NCI-H460 (cell line): Measurements from ENCODE around the gene SLC29A1. TPM values are rescaled to one million over a fixed set of nuclear protein-coding genes. Genes with fewer than 3 reads are reported as not detected.
"Not testable (repeated sequence)": the region's sequence is repeated elsewhere in the genome, so short reads cannot be mapped to it uniquely, and the experiment has no call there.

Experiments
- DNase-seq: peaks from one replicate; pipeline ENCODE4 v3.0.0-alpha.2; 2016; ENCODE audit warnings: low read depth; ENCODE audit errors: extremely low read depth
- total RNA-seq: library from RNA; depleted of rRNA; stranded (reverse); fragments of >200 nt; shearing (Covaris generic); gene quantifications from 2 replicates; pipeline ENCODE4 v1.2.3, GENCODE V29; 2014

The SLC29A1 gene
- total RNA-seq, 1 experiment from 2014 or later = 13.4 TPM

DNA sequence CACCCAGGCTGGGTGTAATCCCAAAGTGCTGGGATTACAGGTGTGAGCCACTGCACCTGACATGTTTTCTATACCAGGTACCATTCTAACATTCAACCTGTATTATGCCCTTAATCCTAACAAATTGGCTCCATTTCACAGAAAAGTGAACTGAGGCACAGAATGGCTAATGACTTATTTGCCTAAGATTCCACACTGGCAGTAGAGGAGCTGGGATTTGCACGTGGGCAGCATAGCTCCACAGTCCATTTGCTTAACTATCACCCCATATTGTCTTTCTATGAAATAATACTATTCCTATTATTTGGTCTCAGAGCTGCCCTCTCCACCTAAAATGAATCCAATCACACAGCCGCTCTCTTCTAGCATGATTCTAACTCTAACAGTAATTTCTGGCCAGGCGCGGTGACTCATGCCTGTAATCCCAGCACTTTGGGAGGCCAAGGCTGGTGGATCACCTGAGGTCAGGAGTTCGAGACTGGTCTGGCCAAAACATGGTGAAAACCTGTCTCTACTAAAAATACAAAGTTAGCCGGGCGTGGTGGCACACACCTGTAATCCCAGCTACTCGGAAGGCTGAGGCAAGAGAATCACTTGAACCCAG lies 30.0 kb upstream of the SLC29A1 start:
- DNase-seq = no peak

DNA sequence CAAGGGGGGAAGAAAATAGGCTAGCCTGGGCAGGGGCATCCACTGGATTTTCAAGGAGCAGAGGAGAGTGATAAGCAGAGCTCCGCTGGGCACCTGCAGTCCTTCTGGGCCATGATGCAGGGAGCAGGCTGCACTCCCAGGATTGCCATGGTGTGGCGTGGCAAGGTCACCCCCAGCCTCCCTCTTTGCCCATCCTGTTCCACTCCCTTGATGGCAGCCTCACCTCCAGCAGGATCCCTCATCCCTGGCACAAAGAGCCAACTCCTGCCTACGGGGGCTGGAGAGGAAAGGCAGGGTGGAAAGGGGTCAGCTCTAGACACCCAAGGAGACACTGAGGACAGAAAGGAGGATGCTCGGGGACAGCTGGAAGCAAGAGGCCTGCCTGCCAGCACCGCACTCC lies 29.1 kb upstream of the SLC29A1 start:
- no peak for DNase-seq

DNA sequence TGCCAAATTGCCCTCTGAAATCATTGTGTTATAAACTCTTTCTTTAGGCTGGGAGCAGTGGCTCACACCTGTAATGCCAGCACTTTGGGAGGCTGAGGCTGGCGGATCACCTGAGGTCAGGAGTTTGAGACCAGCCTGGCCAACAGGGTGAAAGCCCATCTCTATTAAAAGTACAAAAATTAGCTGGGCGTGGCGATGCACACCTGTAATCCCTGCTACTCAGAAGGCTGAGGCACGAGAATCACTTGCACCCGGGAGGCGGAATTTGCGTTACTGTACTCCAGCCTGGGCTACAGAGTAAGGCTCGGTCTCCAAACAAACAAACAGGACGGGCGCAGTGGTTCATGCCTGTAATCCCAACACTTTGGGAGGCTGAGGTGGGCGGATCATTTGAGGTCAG lies 27.0 kb upstream of the SLC29A1 start:
- DNase-seq = not testable (repeated sequence)

DNA sequence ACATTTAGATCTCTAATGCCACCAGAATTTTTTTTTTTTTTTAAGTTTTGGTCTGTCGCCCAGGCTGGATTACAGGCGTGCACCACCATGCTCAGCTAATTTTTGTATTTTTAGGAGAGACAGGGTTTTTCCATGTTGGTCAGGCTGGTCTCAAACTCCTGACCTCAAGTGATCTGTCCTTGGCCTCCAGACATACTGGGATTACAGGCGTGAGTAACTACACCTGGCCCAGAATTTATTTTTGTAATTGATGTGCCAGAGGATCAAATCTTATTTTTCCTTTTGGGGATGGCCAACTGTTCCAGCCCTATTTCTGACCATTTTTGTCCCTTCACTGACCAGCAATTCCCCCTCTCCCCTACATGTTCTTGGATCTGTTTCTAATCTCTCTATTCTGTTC lies 24.7 kb upstream of the SLC29A1 start:
- DNase-seq = no peak

DNA sequence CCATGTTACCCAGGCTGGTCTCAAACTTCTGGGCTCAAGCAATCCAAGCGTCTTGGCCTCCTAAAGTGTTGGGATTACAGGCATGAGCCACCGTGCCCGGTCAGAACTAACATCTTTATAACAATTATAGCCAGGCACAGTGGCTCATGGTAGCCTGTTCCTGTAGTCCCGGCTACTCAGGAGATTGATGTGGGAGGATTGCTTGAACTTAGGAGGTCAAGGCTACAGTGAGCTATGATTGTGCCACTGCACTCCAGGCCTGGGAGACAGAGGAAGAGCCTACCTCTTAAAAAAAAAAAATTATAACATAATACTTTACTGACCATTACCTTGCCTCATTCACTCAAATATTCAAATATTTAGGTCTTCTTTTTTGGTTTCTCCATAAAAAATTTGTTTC lies 23.5 kb upstream of the SLC29A1 start:
- DNase-seq = no peak

DNA sequence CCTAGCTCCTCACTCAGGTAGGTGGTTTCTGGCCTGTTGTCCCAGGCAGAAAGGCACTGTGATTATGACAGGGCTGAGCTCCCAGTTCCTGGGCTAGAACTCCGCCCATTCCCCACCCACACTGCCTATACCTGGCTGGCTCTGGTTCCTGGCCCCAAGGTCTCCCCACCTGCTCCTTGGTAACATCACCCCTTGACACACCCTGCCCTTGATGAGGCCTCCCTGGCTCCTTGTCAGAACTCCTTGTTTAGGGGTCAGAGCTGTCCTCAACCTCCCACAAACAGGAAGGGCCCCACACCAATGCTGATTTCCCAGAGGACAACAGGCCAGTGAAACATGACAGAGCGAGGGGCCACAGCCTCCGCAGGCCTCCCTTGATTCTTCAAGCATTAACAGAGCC lies 22.2 kb upstream of the SLC29A1 start:
- DNase-seq = no peak

DNA sequence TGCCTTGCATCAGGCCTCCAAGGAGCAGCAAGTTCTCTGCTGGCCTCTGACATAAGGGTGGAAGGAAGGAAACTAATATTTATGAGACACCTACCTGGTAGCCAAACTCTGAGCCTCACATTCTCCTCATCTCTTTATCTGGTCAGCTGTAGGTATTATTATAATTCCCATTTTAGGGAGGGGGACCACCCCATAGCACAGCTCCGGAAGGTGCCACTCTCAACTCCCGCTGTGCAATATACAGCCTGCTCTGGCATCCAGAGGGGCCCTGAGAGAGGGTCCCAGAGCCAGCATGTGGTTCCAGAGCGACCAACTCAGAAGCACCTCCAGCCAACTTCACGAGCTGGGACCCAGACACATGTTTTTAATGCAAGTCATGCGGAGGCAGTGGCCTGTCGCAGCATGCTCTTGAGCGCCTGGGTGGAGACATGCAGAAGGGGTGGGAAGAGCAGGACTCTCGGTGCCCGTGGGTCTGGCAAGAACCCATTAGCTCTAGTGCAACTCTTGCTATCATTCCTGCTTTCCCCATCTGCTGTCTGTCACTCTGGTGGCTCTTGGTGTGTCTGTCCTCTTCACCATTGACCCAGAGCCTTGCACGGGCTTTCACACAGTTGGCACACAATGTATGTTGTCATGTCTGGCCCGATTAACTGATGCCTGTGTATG lies 21.6 kb upstream of the SLC29A1 start:
- no peak for DNase-seq

DNA sequence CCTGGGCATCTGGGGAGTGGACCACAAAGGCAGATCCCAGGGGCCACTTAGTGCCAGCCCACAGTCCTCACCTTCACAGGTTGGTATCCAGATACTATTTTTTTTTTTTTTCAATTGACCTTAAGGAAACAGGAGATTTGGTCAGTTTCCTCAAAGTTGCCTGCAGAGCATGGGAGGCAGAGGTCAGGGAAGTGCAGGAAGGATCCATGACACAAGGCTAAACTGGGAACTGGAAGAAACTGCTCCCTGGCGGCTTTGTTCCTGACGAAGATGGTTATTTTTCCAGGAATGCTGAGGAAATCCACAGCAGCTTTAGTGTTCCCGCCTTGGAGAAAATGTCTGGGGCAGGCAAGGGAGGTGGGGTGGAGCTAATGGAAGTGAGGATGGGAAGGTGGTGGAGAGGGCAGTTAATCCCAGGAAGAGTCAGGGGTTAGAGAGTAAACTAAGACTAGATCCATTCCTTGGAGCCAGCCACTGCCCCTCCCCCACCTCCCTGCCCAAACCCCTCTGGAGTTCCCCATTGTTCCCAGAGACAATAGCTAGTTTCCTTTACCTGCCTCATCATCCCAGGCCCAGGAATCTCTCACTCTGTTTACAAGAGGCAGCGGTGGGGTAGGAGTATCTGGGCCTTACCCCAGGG lies 20.9 kb upstream of the SLC29A1 start:
- DNase-seq = no peak

DNA sequence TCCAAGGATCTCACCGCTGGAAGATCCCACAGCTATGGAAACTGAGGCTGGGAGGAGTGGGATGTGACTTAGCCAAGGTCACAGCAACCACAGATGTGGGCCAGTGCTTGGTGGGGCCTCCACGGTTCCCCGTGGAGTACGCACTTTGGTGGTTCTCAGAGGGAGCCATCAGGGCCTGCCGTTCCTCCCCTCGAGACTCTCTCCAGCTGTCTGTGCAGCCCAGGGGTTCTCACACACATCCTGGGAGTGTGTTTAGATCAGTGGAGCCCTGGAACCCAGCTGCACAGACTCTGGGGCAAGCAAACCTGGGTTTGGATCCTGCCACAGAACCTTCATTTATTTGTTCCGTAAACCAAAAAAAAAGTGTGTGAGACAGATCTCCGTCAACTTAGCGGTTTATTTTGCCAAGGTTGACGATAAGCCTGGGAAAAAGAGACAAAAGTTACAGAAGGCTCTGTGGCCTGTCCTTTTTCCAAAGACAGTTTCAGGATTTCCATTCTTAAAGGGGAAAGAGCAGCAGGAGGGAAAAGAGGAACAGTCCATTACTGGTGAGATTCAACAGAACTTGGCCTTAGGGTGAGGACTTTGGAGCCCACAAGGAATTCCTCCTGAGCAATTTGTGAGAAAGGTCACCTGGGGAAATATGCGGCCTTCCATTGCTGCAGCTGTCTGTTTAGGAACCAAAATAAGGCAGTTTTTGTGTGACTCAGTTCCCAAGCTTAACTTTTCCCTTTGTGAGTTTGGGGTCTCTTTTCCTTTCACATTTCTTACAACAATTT lies 20.2 kb upstream of the SLC29A1 start:
- DNase-seq = no peak

DNA sequence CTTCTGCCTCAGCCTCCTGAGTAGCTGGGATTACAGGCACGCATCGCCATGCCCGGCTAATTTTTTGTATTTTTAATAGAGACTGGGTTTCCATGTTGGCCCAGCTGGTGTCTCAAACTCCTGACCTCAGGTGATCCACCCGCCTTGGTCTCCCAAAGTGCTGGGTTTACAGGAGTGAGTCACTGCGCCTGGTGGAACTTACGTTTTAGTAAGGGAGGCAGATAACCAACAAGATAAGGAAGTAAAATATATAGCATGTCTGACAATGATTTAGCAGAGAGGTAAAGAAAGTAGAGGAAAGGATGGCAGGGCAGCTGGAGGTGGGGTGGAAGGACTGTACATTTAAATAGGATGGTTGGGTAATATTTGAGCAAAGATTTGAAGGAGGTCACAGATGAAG lies 19.4 kb upstream of the SLC29A1 start:
- no peak for DNase-seq

DNA sequence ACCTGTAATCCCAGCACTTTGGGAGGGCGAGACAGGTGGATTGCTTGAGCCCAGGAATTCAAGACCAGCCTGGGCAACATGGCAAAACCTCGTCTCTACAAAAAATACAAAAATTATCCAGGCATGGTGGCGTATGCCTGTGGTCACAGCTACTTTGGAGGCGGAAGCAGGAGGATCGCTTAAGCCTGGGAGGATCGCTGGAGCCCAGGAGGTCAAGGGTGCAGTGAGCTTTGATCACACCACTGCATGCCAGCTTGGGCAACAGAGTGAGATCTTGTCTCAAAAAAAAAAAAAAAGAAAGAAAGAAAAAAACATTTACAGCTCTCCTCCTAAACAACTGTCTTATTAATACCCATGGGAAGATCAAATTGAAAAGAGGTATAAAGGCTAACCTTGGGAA lies 15.4 kb upstream of the SLC29A1 start:
- DNase-seq = no peak

DNA sequence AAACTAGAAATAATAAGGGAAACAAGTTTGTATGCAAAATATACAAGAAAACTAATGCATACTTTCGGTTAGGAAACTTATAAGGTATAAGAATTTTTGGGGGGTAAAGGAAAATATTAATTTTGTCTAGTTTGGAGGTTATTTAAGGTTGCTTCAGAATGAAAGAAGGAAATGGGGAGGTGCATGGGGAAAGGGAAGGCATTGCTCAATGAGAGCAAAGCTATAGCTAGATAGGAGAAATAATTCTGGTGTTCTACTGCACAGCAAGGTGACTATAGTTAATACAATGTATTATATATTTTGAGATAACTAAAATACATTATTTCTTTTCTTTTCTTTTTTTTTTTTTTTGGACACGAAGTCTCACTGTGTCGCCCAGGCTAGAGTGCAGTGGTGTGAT lies 12.1 kb upstream of the SLC29A1 start:
- no peak for DNase-seq

DNA sequence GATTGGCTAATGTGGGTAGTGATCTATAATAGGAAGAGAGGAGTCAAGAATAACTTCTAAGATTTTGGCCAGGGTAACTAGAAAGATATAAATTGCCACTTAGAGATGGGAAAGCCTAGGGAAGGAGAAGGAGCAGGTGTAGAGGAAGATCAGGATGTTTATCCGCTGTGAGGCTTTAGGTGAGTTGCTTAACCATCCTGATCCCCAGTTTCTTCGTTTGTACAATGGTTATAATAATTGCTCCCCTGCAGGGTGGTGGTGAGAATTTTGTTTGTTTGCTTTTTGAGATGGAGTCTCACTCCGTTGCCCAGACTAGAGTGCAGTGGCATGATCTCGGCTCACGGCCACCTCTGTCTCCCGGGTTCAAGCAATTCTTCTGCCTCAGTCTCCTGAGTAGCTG lies 9.1 kb upstream of the SLC29A1 start:
- no peak for DNase-seq

DNA sequence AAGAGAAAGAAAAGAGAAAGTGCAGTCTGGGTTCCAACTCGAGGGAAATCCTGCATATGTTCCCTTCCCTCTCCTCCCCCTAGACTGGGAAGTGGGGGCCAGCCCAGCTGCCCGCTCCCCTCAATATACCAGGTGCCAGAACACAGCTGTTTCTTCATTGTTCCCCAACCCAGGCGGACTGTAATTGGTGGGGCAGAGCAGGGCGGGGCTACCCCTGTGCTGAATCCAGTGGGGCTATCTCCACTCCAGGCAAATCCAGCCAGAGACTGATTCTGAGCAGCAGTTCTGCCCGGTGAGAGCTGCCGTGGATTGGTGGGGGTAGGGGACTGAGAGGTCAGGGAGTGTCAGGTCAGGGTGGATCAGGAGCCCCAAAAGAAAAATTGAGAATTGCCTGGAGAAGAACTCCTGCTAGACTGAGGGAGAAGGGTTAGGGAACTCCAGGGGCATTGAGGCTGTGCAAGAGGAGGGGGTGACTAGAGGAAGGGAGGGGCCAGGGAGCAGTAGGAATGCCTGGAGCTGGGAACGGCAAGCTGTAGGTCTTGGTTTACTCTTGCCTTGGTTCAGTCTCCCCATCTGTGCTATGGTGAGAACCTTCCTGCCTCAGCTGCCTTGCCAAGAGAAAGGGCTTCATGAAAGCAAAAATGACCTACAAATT lies 6.6 kb upstream of the SLC29A1 start, which contains the start of gene MYMX:
MYMX (plus strand) TSS at position 250 of the 655 bp plus-strand sequence. CDS start 546 bp downstream, outside the sequence.
- no peak for DNase-seq

DNA sequence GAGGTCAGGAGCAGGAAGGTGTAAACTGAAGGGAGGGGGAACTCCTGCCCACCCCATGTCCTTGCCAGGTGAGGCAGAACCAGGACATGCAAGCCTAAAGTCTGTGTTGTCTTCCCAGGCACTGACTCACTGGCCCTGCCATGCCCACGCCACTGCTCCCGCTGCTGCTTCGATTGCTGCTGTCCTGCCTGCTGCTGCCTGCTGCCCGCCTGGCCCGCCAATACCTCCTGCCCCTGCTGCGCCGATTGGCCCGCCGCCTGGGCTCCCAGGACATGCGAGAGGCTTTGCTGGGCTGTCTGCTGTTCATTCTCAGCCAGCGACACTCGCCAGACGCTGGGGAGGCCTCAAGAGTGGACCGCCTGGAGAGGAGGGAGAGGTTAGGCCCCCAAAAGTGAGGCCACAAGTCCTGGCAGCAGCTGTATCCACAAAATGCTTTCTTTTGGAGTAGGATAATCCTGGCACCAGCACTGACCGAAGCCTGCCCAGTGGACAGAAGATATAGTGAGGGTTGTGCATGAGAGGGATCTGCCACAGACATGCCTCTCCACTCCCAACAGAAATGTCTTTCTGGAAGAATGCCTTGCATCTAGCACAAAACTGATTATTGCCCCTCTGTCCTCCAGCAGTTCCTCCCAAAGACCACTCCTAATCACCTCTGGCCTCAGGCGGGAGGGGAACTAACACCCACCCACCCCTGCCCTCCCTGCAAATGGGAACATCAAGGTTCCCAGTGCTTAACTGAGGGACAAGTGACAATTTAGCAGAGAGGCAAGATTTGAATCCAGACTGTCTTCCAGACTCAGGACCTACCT lies 5.9 kb upstream of the SLC29A1 start:
- no peak for DNase-seq

DNA sequence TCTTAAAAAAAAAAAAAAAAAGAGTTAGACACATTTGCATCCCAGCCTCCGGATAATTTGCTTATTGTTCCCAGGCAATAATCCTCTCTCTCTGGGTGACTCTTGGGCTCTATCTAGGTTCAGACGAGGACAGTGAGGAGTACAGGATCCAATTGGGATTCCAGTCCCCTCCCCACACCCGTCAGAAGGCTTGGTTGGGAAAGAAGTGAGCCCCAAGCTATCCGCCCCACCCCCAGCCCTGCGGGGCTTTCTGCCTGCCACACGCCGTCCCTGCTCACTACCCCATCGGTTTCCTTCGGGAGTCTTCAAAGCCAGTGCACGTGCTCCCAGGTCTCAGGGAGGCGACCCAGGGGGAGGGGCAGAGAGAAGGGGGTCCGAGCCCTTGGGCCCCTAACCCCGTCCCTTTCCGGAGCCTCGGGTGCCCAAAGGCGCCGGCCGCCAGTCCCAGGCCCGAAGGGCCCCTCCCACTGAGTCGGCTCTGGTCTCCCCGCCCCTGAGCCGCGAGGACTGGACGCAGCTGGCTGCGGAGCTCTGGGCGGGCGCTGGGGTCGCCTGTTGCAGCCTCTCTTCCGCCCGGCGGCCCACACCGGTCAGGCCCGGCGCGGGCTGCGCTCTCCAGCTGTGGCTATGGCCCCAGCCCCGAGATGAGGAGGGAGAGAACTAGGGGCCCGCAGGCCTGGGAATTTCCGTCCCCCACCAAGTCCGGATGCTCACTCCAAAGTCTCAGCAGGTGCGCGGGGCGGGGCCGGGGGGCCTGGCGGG lies 4.2 kb upstream of the SLC29A1 start:
- DNase-seq = no peak

DNA sequence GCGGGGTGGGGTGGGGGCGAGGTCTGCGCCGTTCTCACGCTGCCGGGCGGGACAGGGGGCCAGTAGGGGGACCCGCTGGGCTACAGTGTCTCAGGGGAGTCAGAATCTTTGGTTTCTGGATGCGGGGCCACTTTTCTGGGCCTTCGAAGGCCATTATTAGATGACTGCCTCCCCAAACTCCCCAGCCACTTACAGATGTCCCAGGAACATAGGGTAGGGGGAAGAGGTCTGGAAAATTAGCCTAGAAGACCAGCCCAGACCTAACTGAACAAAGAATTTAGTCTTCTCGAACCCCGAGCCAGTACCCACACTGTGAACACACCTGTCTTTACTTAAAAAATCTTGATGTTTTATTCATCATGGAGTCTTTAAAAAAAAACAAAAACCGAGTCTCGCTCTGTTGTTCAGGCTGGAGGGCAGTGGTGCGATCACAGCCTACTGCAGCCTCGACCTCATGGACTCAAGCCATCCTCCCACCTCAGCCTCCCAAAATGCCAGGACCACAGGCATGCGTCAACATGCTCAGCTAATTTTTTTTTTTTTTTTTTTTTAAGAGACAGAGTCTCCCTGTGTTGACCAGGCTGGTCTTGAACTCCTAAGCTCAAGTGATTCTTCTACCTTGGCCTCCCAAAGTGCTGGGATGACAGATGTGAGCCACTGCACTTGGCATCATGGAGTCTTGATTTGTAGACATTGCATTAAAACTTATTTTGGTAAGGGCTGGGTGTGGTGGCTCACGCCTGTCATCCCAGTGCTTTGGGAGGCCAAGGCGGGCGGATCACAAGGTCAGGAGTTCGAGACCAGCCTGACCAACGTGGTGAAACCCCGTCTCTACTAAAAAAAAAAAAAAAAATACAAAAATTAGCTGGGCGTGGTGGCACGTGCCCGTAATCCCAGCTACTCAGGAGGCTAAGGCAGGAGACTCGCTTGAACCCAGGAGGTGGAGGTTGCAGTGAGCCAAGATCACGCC lies 3.3 kb upstream of the SLC29A1 start:
- DNase-seq = no peak

DNA sequence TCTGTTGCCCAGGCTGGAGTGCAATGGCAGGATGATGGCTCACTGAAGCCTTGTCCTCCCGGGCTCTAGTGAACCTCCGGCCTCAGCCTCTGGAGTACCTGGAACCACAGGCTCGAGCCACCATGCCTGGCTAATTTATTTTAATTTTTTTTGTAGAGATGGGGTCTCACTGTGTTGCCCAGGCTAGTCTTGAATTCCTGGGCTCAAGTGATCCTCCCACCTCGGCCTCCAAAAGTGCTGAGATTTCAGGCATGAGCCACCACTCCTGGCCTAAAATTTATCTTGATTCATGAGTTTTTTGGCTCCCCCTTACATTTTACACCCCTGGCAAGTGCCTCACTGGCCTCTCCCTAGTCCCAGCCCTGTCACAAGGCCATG lies 2.5 kb upstream of the SLC29A1 start:
- DNase-seq = no peak
